RWPE1 (cell line): Measurements from ENCODE around the gene TPSG1.

Experiments
- CTCF ChIA-PET: fragments of 350-600 bp; sonication (Branson Sonifier 250); formaldehyde crosslinking; extraction: SDS; loops from one replicate; lab custom pipeline; 2021; lab: Yijun Ruan, JAX
- POLR2A ChIA-PET: fragments of 400-600 bp; formaldehyde crosslinking; extraction: SDS; loops from one replicate; lab custom pipeline; 2020; ENCODE audit warnings: antibody characterized with exemption; ENCODE audit not compliant: low non-redundant PET; lab: Yijun Ruan, JAX
- DNase-seq: peaks from one replicate; pipeline ENCODE4 v3.0.0; 2012; ENCODE audit warnings: low spot score
- H3K27ac ChIP-seq: fragments of 450-650 bp; 2 replicates; pipeline ENCODE4 v1.5.1; 2017
- CTCF ChIP-seq: fragments of 450-650 bp; conservative IDR thresholded peaks from 2 replicates; pipeline ENCODE4 v1.5.1; 2017; ENCODE audit warnings: low read depth, mild to moderate bottlenecking

TPSG1 gene

GRCh38 chr16:1182950-1183907 lies 41.8 kb downstream of the TPSG1 start:
- CTCF ChIA-PET, result interaction anchor here (0.7 kb wide), 1 partner anchor 147 kb away, joined by 3 read pairs; no protein-coding TSS in a partner anchor
- no peak for TF ChIP-seq CTCF
- DNase-seq, result peak; percentile 24
- no peak overlapping the region for H3K27ac ChIP-seq
- POLR2A ChIA-PET, result no interaction called here

- H3K27ac ChIP-seq, result no peak overlapping the region; the same call in 1 of the 2 replicates
- ChIA-PET CTCF (interaction anchor here (0.7 kb wide), 2 partner anchors 148 to 529 kb away, joined by 3 read pairs; no protein-coding TSS in a partner anchor), POLR2A (no interaction called here)
- DNase-seq, result peak; percentile 23
- no peak for TF ChIP-seq CTCF
Observed at GRCh38 chr16:1182316-1182671, 42.8 kb downstream of the TPSG1 start.

DNA sequence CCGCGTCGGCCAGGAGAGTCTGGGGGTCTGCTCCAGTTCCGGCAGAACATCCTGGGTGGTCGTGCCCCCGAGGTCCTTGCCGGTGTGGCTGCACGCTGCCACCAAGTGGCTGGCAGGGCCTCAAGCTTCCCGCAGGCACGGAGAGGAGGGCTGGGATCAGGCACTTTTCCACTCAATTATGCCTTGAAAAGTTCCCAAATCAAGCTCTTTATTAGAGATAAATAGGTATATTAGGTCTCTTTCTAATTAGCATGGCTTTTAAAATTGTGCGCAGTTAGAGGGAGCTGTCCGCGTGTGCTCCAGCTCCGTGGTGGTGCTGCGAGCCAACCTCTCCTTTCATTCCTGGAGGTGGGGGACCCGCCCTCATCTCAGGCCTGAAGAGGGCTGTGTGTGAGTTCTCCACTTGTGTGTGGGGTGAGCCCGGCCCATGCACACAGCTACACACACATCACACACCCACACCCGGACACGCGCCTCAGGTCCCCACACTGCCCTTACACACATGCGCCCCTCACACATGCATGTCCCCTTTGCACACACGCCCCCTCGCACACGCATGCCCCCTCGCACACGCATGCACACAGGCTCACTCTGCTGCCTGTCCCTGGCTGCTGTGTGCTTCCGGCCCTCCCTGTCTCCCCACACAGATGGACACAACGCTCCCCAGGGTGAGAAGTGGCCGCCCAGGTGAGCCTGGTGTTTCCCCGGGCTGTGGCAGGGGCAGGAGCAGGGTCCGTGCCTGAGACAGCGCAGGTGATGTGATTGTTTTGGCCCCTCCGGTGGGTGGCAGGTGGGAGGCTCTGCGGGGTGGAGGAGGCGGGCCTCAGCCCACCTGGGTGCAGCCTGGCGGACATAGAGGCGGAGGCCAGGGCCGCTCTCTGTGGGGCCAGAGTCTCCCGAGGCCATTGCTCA lies 43.4 kb downstream of the TPSG1 start:
- no peak for TF ChIP-seq CTCF
- no peak overlapping the region; the same call in 1 of the 2 replicates for H3K27ac ChIP-seq
- no peak for DNase-seq
- CTCF ChIA-PET, result interaction anchor here (0.7 to 1.2 kb wide), 2 partner anchors 124 to 530 kb away, joined by 3 read pairs; no protein-coding TSS in a partner anchor
- POLR2A ChIA-PET, result no interaction called here

GRCh38 chr16:1180549-1181403 lies 44.3 kb downstream of the TPSG1 start:
- no peak for TF ChIP-seq CTCF
- H3K27ac ChIP-seq, result no peak overlapping the region
- DNase-seq, result no peak
- CTCF ChIA-PET, result interaction anchor here (1.2 kb wide), 1 partner anchor 124 kb away, joined by 3 read pairs; no protein-coding TSS in a partner anchor
- POLR2A ChIA-PET, result no interaction called here

- H3K27ac ChIP-seq, result no peak overlapping the region
- POLR2A ChIA-PET, result no interaction called here
- CTCF ChIA-PET, result no interaction called here
- TF ChIP-seq CTCF, result no peak
- DNase-seq, result no peak
Observed at GRCh38 chr16:1178295-1178910, 46.7 kb downstream of the TPSG1 start.
